Spleen (tissue), 11 donors: ENCODE data around the gene LMCD1. TPM values are rescaled to one million over a fixed set of nuclear protein-coding genes. Genes with fewer than 3 reads are reported as not detected.

Source experiments
- DNase-seq: peaks from one replicate; pipeline ENCODE4 v3.0.0-alpha.2; 2020
- H3K27ac ChIP-seq, 8 donors: fragments of 200-600 bp; sonication (generic) in 7 of 8; 1 replicate in 4 of 8; 2 replicates in 4 of 8; pipeline versions ENCODE4 v1.5.0 to v1.8.0; 2016 to 2021; ENCODE audit warnings: inconsistent platforms in 4 of 8, mild to moderate bottlenecking in 4 of 8, moderate library complexity in 1 of 8
- H3K27me3 ChIP-seq, 7 donors: fragments of 200-600 bp; sonication (generic) in 6 of 7; replicated peaks in 1 of 7; 1 replicate in 4 of 7; 2 replicates in 3 of 7; pipeline versions ENCODE4 v1.5.0 to v1.8.0; 2016 to 2021; ENCODE audit warnings: inconsistent platforms in 3 of 7, mild to moderate bottlenecking in 1 of 7
- H3K36me3 ChIP-seq, 6 donors: fragments of 200-600 bp; sonication (generic) in 5 of 6; 1 replicate in 4 of 6; 2 replicates in 2 of 6; pipeline versions ENCODE4 v1.5.0 to v1.8.0; 2016 to 2021; ENCODE audit warnings: inconsistent platforms in 2 of 6
- H3K4me1 ChIP-seq, 6 donors: fragments of 200-600 bp; sonication (generic) in 5 of 6; 1 replicate in 3 of 6; 2 replicates in 3 of 6; pipeline versions ENCODE4 v1.5.0 to v1.8.0; 2016 to 2021; ENCODE audit warnings: inconsistent platforms in 3 of 6
- H3K4me3 ChIP-seq, 8 donors: fragments of 200-600 bp; sonication (generic) in 7 of 8; 1 replicate in 4 of 8; 2 replicates in 4 of 8; pipeline versions ENCODE4 v1.5.0 to v1.8.0; 2016 to 2021; ENCODE audit warnings: inconsistent platforms in 4 of 8, mild to moderate bottlenecking in 4 of 8, moderate library complexity in 2 of 8
- H3K9me3 ChIP-seq, 8 donors: fragments of 200-600 bp; sonication (generic) in 7 of 8; 1 replicate in 4 of 8; 2 replicates in 4 of 8; pipeline versions ENCODE4 v1.5.0 to v1.8.0; 2016 to 2021; ENCODE audit warnings: inconsistent platforms in 4 of 8
- POLR2A ChIP-seq, 3 donors: fragments of 450-650 bp; IDR thresholded peaks; one replicate each; pipeline ENCODE4 v1.5.1; 2017; ENCODE audit warnings: antibody characterized with exemption in 3 of 3, mild to moderate bottlenecking in 1 of 3
- POLR2AphosphoS5 ChIP-seq, 3 donors: sonication (generic); formaldehyde crosslinking; IDR thresholded peaks; one replicate each; pipeline ENCODE4 v1.5.1; 2017; ENCODE audit warnings: antibody characterized with exemption in 3 of 3
- WGBS, 5 donors: extraction: QIAGEN DNeasy Blood & Tissue Kit in 3 of 5; methylation state at CpG; one replicate each; pipeline versions ENCODE4 v1.1.5 to v1.1.7; 2013 to 2018; 5-methylcytosine and 5-hydroxymethylcytosine counted together
- intact Hi-C: fragments of 100-400 bp; cut with DNase I; formaldehyde crosslinking; loops from one replicate; pipeline ENCODE4 v1.15.0; 2023; ENCODE audit warnings: low total_unique reads
- polyA plus RNA-seq, 3 donors: library from polyadenylated mRNA; stranded (reverse); fragments of 200-250 nt; gene quantifications; one replicate each; pipeline ENCODE4 v1.2.1, GENCODE V29; 2013
- total RNA-seq, 7 donors: library from RNA; depleted of rRNA in 3 of 7; stranded (reverse); fragments of >200 nt in 3 of 7; fragmentation: NEBNext Ultra II Directional in 4 of 7; extraction: Animal tissue kit (Norgen Biotek cat#: 25700) in 4 of 7; gene quantifications; one replicate each; pipeline versions ENCODE4 v1.1.0 to v1.2.1, GENCODE V29; 2016 to 2021
- TF ChIP-seq, protein P1 (sequence below), 11 experiments: fragments of 200-600 bp in 7 of 11; fragments of 450-650 bp in 4 of 11; sonication (generic) in 4 of 11; IDR thresholded peaks in 8 of 11; conservative IDR thresholded peaks in 3 of 11; 1 replicate in 7 of 11; 2 replicates in 4 of 11; pipeline versions ENCODE4 v1.4.0 to v1.8.0; 2016 to 2021; ENCODE audit warnings: antibody characterized with exemption in 11 of 11, inconsistent platforms in 4 of 11, mild to moderate bottlenecking in 1 of 11
- donor health status: healthy with polysubstance abuse.
- donor health status: DM: no; HTN: no; CAD: no; lungs with moderate emphysema.
- donor health status: DM: no; HTN: no; CAD: no.
- donor health status: Bipolar disorder and iron deficiency.
- donor health status: healthy.
- donor health status: DM: no; HTN: no; CAD: no.
- donor health status: DM: yes; HTN: yes; CAD: no.

The LMCD1 gene
- total and polyA plus RNA-seq, 10 donors: 24.5 to 203 (median 78.7) TPM

DNA sequence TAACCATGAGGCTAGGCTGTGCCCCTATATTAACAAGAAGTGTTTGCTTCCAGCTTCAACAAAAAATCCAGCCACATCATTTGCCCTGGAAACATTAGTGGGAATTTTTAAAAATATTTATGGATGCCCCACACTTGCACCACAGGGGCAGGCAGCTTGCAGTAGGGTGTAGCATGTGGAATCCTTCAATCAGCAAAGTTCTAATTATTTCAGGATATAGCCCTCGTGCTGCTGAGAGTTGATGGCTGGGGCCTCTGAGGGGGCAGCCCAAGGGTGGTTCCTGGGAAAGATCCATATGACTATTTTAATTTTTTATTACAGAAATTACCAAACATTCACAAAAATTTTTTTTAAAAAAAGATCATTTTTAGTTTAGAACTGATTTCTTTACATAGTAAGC, 35.1 kb upstream of the LMCD1 start:
- Histone ChIP-seq H3K9me3 (no peaks in the 10 kb centered on the region), H3K36me3 (no peaks in the 10 kb centered on the region), H3K27ac (no peak overlapping the region), H3K4me3 (no peak overlapping the region), H3K4me1 (peaks cover 0 to 9% (median 0%) of the 10 kb centered on the region in 6 donors), H3K27me3 (no peaks in the 10 kb centered on the region)
- TF ChIP-seq, protein P1, sequence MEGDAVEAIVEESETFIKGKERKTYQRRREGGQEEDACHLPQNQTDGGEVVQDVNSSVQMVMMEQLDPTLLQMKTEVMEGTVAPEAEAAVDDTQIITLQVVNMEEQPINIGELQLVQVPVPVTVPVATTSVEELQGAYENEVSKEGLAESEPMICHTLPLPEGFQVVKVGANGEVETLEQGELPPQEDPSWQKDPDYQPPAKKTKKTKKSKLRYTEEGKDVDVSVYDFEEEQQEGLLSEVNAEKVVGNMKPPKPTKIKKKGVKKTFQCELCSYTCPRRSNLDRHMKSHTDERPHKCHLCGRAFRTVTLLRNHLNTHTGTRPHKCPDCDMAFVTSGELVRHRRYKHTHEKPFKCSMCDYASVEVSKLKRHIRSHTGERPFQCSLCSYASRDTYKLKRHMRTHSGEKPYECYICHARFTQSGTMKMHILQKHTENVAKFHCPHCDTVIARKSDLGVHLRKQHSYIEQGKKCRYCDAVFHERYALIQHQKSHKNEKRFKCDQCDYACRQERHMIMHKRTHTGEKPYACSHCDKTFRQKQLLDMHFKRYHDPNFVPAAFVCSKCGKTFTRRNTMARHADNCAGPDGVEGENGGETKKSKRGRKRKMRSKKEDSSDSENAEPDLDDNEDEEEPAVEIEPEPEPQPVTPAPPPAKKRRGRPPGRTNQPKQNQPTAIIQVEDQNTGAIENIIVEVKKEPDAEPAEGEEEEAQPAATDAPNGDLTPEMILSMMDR (IDR thresholded peaks at IDR 0.05 in 8 of 11, conservative IDR thresholded peaks at IDR 0.05 in 3 of 11): no peak
- TF ChIP-seq POLR2AphosphoS5 (IDR thresholded peaks at IDR 0.05) (no peak), POLR2A (IDR thresholded peaks at IDR 0.05) (no peak)
- intact Hi-C loops: no loop called here
- 56 to 71% (median 67%) methylated on average over 1 of the region's 1 CpG for WGBS, 5 donors
- DNase-seq: no peak

DNA sequence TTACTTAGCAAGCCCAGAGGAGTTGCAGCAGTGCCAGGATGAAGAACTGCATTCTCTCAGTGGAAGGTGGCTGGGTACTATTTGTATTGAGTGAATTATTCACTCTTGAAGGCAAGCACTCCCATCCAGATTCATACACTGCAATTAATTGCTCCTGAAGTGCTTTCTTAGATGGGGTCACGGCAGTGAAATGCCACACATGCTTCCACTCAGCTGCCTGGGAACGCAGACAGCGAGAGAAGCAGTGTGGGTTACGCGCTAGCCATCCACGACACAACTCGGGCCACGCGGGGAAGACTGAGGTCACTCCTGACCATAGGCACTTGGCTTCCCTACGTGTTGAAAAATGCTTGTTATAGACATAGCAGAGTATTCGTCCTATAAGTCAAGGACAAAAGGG, 30.8 kb upstream of the LMCD1 start:
- Histone ChIP-seq H3K36me3 (no peaks in the 10 kb centered on the region), H3K4me3 (no peak overlapping the region), H3K9me3 (no peaks in the 10 kb centered on the region), H3K27me3 (no peaks in the 10 kb centered on the region), H3K27ac (no peak overlapping the region), H3K4me1 (peaks cover 0 to 9% (median 0%) of the 10 kb centered on the region in 6 donors)
- no peak for DNase-seq
- intact Hi-C loops: no loop called here
- 73 to 84% (median 77%) methylated on average over 11 of the region's 11 CpGs for WGBS, 5 donors
- TF ChIP-seq, protein P1 (IDR thresholded peaks at IDR 0.05 in 8 of 11, conservative IDR thresholded peaks at IDR 0.05 in 3 of 11): no peak
- peak in 2 of 3 donors; percentile 21 to 39 for TF ChIP-seq POLR2AphosphoS5 (IDR thresholded peaks at IDR 0.05)

DNA sequence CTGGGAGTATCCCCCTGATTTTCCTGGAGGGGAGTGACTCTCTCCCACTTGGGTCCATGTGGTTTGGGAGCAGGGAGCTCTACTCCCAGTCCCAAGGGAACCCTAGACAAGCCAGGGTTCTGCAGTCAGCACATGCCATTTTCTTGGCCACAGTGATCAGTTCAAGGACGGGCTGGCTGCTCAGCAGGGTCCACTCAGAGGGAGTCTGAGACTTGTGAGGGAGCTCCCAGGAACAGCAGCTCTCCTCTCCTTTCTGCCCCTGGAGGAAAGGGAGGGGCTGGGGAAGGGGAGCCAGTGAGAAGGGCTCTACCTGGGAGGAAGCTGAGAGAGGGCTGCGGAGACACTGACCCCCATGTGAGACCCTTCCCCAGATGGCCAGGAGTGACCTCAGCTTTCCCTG, 29.1 kb upstream of the LMCD1 start:
- no peaks in the 10 kb centered on the region for H3K27me3 ChIP-seq
- H3K27ac ChIP-seq: no peak overlapping the region
- H3K4me1 ChIP-seq: peaks cover 0 to 9% (median 0%) of the 10 kb centered on the region in 6 donors
- no peaks in the 10 kb centered on the region for H3K36me3 ChIP-seq
- 83 to 92% (median 84%) methylated on average over 2 of the region's 2 CpGs for WGBS, 5 donors
- intact Hi-C loops: no loop called here
- no peak overlapping the region for H3K4me3 ChIP-seq
- DNase-seq: no peak
- TF ChIP-seq POLR2A (IDR thresholded peaks at IDR 0.05) (no peak), POLR2AphosphoS5 (IDR thresholded peaks at IDR 0.05) (no peak)
- TF ChIP-seq, protein P1 (IDR thresholded peaks at IDR 0.05 in 8 of 11, conservative IDR thresholded peaks at IDR 0.05 in 3 of 11): no peak
- H3K9me3 ChIP-seq: no peaks in the 10 kb centered on the region

DNA sequence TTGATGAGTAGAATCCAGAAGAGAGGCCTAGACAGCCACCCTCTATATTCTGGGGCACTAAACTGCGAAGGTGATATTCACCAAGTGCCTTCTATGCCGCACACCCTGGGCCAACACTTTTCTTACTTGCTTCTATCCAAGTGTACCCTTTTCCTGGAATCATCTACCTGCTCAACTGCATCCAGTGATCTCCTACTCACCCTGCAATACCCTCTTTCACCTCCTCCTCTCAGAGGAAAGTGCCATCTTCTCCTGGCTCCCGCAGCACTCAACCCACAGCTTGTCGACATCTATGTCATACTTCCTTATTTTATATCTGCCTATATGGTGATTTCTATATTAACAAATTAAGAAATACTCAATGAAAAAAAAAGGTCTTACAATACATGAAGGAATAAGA, 28.6 kb upstream of the LMCD1 start:
- Histone ChIP-seq H3K27me3 (no peaks in the 10 kb centered on the region), H3K9me3 (no peaks in the 10 kb centered on the region), H3K36me3 (no peaks in the 10 kb centered on the region), H3K4me3 (no peak overlapping the region), H3K27ac (no peak overlapping the region), H3K4me1 (peaks cover 0 to 9% (median 0%) of the 10 kb centered on the region in 6 donors)
- no peak for TF ChIP-seq POLR2A (IDR thresholded peaks at IDR 0.05)
- no peak for TF ChIP-seq POLR2AphosphoS5 (IDR thresholded peaks at IDR 0.05)
- TF ChIP-seq, protein P1 (IDR thresholded peaks at IDR 0.05 in 8 of 11, conservative IDR thresholded peaks at IDR 0.05 in 3 of 11): no peak
- 82 to 90% (median 88%) methylated on average over 4 of the region's 4 CpGs for WGBS, 5 donors
- intact Hi-C loops: no loop called here
- DNase-seq: no peak
